Brain microvascular endothelial cell (primary cell): ENCODE data around the gene COG5.

Source experiments
- DNase-seq: peaks from one replicate; pipeline ENCODE4 v3.0.0-alpha.2; 2020
- H3K27ac ChIP-seq: fragments of 250-450 bp; sonication (Bioruptor Pico); 2 replicates; pipeline ENCODE4 v1.5.1; 2020; ENCODE audit warnings: mild to moderate bottlenecking, moderate library complexity
- H3K27me3 ChIP-seq: fragments of 250-450 bp; sonication (Bioruptor Pico); replicated peaks from 2 replicates; pipeline ENCODE4 v1.5.1; 2020; ENCODE audit warnings: mild to moderate bottlenecking
- H3K36me3 ChIP-seq: fragments of 250-450 bp; sonication (Bioruptor Pico); replicated peaks from 2 replicates; pipeline ENCODE4 v1.5.1; 2020; ENCODE audit warnings: mild to moderate bottlenecking
- H3K4me3 ChIP-seq: 2 replicates; pipeline ENCODE4 v1.5.1; 2011; ENCODE audit warnings: low read depth, mild to moderate bottlenecking, control low read depth, low read length, moderate library complexity
- in situ Hi-C: cut with HindIII; loops from 2 replicates; pipeline ENCODE4 v1.10.0; 2017; ENCODE audit warnings: low sequenced_read_pairs, low pct_ligation_motif_present
- TF ChIP-seq, protein P1 (sequence below): IDR thresholded peaks from 2 replicates; pipeline ENCODE4 v1.5.1; 2011; ENCODE audit warnings: low read depth, mild to moderate bottlenecking, moderate library complexity, low read length, control low read depth, inconsistent platforms; ENCODE audit errors: missing control alignments

Gene COG5

DNA sequence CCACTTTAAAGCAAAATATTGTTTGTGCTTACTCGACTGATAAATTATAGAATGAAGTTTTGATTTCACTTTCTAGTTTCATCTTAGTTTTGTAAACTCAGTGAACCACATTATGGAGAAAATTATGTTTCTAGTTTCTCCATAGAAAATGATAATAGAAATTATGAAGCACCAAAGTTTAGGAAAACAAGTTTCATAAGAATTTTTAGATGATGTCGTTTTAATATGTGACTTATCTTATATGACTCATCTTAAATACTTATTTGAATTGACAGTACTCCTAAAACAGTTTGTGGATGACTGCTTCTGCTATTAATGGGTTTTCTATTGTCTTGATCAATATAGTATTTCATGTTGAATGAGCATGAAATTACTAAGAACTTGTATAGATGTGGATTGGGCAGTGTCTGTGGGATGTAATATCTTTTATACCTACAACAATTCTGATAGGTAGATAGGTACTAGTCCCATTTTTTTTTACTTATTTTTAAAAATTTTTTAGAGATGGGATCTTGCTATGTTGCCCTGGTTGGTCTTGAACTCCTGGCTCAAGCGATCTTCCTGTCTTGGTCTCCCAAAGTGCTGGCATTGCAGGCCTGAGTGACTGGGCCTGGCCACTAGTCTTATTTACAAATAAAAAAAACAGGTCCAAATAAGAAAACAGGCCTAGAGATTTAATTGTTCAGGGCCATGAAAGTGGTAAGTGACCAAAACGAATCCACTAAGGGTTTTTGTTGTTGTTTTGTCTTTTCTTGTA lies 391.3 kb downstream of the COG5 start:
- TF ChIP-seq, protein P1, sequence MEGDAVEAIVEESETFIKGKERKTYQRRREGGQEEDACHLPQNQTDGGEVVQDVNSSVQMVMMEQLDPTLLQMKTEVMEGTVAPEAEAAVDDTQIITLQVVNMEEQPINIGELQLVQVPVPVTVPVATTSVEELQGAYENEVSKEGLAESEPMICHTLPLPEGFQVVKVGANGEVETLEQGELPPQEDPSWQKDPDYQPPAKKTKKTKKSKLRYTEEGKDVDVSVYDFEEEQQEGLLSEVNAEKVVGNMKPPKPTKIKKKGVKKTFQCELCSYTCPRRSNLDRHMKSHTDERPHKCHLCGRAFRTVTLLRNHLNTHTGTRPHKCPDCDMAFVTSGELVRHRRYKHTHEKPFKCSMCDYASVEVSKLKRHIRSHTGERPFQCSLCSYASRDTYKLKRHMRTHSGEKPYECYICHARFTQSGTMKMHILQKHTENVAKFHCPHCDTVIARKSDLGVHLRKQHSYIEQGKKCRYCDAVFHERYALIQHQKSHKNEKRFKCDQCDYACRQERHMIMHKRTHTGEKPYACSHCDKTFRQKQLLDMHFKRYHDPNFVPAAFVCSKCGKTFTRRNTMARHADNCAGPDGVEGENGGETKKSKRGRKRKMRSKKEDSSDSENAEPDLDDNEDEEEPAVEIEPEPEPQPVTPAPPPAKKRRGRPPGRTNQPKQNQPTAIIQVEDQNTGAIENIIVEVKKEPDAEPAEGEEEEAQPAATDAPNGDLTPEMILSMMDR, result no peak

DNA sequence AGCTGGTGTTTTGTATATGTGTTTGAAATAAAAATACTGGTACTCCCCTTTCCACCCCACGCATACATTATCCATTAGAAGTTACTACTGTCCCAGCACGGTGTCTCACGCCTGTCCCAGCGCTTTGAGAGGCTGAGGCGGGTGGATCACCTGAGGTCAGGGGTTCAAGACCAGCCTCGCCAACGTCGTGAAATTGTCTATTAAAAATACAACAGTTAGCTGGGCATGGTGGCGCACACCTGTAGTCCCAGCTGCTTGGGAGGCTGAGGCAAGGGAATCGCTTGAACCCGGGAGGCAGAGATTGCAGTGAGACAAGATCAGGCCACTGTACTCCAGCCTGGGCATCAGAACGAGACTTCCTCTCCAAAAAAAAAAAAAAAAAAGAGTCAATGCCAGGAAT lies 392.2 kb downstream of the COG5 start:
- no peaks in the 10 kb centered on the region for H3K27me3 ChIP-seq
- no peak overlapping the region for H3K27ac ChIP-seq
- no peak for DNase-seq
- in situ Hi-C loops, result no loop called here
- H3K36me3 ChIP-seq, result no peaks in the 10 kb centered on the region
- H3K4me3 ChIP-seq, result no peak overlapping the region
- TF ChIP-seq, protein P1, result no peak

More for the DNA sequence above, 391.3 kb downstream of the COG5 start:
- Histone ChIP-seq H3K4me3 (no peak overlapping the region), H3K36me3 (no peaks in the 10 kb centered on the region), H3K27me3 (no peaks in the 10 kb centered on the region), H3K27ac (no peak overlapping the region)
- in situ Hi-C loops, result no loop called here
- no peak for DNase-seq

DNA sequence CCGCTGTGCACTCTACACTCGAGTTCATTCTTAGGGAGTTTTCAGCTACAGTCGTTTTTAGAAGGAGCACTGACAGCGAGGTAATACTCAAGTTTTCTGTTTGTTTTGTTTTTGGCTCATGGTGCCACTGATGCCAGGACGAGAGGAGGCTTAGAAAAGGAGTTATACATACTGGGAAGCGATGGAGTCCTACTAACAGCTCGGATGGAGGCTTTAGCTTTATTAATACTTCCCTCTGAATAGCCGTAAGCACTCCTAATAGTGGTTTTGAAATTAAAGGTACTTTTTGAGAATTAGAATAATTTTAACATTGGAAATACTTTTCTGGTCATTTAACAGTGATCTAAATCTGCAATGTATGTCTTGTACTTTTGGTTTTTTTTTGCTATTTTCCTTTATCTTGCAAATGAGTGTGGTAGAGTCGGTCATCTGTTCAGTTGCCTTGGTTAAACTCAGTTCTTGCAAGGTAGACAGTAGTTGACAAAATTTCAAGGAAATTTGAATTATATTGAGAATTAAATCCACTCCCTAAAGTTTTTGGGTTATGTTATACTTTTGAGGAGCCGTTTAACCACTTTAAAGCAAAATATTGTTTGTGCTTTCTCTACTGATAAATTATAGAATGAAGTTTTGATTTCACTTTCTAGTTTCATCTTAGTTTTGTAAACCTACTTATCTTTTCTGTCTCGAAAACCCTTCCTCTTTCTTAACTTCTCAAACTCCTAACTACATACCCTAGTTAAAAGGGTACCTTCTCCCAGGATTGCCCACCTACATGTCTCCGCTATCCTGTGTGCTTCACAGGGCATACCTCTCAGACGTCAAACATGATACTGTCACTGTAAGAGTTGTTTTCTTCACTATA lies 393.4 kb downstream of the COG5 start:
- DNase-seq, result no peak
- H3K27me3 ChIP-seq, result no peaks in the 10 kb centered on the region
- H3K4me3 ChIP-seq, result peak overlapping the region; percentile 80
- TF ChIP-seq, protein P1, result no peak
- peak overlapping the region; percentile 98 for H3K27ac ChIP-seq
- H3K36me3 ChIP-seq, result no peaks in the 10 kb centered on the region
- in situ Hi-C loops, result no loop called here

DNA sequence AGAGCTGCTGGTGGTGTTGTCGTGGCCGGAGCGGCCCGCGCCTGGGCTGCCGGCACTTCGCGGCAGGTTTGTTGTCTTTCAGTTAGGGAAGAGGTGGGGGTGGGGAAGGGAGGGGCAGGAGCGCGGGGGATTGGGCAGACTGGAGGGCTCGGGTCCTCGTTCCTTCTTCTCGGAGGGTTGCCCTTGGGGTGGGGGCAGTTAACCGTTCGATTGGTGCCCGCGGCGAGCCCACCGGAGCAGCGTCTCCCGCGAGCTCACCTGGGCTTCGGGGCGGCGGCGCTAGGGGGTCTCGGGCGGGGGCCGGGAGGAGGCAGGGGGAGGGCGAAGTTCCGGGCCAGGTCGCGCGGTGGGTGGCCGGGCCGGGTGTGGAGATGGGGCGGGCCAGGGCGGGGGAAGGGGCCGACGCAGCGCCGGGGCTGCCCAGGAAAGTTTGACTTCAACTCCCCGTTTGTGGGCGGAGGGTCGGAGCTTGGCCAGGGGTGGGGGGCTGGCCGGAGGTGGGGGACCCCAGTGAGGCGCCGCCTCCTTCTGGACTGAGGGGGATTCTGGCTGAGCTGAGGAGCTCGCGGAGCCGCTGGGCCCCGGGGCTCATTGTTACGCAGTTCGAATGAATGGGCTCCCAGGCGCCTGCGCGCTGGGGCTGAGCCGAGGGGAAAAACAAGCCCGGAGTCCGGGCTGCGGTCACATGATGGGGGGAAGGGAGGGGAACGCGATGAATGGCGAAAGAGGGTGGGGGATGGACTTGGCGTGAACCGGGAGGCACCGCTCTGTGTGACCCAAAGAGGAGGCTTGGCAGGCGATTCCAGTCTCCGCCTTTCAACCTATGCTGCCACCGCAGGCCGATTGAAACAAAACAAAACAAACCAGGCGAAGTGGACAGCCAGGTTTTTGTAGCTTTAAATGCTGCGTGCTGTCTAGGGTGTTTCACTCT lies 394.3 kb downstream of the COG5 start:
- DNase-seq, result peak; percentile 93
- TF ChIP-seq, protein P1, result peak; percentile 18
- Histone ChIP-seq H3K27ac (peak overlapping the region; percentile 98), H3K4me3 (peak overlapping the region; percentile 80), H3K27me3 (no peaks in the 10 kb centered on the region), H3K36me3 (no peaks in the 10 kb centered on the region)
- in situ Hi-C loops, result no loop called here

DNA sequence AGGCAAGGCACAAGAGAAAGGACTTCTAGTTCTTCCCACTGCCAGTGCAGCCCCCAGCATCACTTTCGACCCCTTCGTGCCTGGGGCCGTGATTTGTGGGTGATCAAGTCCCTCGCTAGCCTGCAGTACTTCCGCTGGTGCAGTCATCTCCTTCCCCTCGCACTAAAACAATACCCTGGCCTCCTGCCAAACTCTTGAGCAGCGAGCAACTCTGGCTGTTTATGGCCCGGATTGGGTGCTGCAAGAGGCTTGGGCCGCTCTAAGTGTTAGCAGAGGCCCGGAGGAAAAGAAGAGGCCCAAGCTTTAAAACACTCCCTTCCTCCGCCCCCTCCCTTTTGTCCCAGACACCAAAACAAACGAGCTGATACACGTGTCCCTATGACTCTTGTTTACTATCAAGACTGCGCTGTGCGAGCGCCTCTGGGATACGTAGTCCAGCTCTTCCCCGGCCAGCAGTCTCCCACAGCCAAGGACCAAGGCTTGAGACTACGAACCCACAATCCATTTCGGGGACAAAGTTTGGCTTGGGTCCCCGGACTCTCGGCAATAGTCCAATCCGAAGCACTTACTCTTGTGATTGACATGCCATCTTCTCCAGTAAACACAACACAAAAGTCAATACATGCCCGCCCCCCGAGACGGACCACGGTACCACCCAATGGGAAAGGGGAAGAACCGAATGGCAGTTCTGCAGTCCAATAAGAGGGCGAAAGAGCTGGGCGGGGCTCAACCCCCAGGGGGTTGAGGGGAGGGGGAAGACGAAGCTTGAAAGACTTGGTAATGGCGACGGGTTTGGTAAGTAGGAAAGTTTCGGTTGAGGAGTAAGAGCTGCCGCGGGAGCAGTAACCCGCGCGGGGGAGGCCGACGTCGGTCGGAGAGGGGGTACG lies 395.2 kb downstream of the COG5 start, which contains the start of gene HBP1:
Gene HBP1, plus strand, starts transcription at position 771 of the 887 bp plus-strand sequence. CDS start 10,891 bp downstream, outside the sequence.
- no peaks in the 10 kb centered on the region for H3K27me3 ChIP-seq
- no peaks in the 10 kb centered on the region for H3K36me3 ChIP-seq
- in situ Hi-C loops, result no loop called here
- peak within 1 kb of the TSS; percentile 99 for H3K27ac ChIP-seq
- DNase-seq, result peak; percentile 100
- TF ChIP-seq, protein P1, result no peak
- H3K4me3 ChIP-seq, result peak within 1 kb of the TSS; percentile 80
